Loucy (cell line): ENCODE data around the gene HPSE2.

Source experiments
- H2AFZ ChIP-seq: fragments of 200-600 bp; sonication (generic); 2 replicates; pipeline ENCODE4 v1.6.0; 2016; ENCODE audit warnings: antibody characterized with exemption, mild to moderate bottlenecking, low read length, moderate library complexity
- H3F3A ChIP-seq: fragments of 200-600 bp; 2 replicates; pipeline ENCODE4 v1.6.0; 2016; ENCODE audit warnings: antibody characterized with exemption, low read depth, mild to moderate bottlenecking
- H3K27me3 ChIP-seq: fragments of 200-600 bp; sonication (generic); 2 replicates; pipeline ENCODE4 v1.6.1; 2014; ENCODE audit warnings: low read length, mild to moderate bottlenecking; ENCODE audit not compliant: insufficient read depth, poor library complexity, severe bottlenecking
- H3K36me3 ChIP-seq: fragments of 200-600 bp; sonication (generic); 2 replicates; pipeline ENCODE4 v1.6.1; 2016; ENCODE audit warnings: low read length; ENCODE audit not compliant: insufficient read depth
- H3K4me1 ChIP-seq: fragments of 200-600 bp; sonication (generic); 2 replicates; pipeline ENCODE4 v1.5.1; 2014; ENCODE audit warnings: low read length, mild to moderate bottlenecking; ENCODE audit not compliant: insufficient read depth, poor library complexity, severe bottlenecking
- H3K4me2 ChIP-seq: fragments of 200-600 bp; sonication (generic); 2 replicates; pipeline ENCODE4 v1.6.0; 2014; ENCODE audit warnings: antibody characterized with exemption, low read length, low read depth, mild to moderate bottlenecking; ENCODE audit not compliant: poor library complexity, severe bottlenecking
- H3K4me3 ChIP-seq: fragments of 200-600 bp; sonication (generic); 2 replicates; pipeline ENCODE4 v1.5.1; 2014; ENCODE audit warnings: low read length, mild to moderate bottlenecking, mixed read lengths; ENCODE audit not compliant: poor library complexity, severe bottlenecking
- H3K79me2 ChIP-seq: fragments of 200-600 bp; sonication (generic); 2 replicates; pipeline ENCODE4 v1.6.1; 2014; ENCODE audit warnings: low read length; ENCODE audit not compliant: insufficient read depth
- H3K9ac ChIP-seq: fragments of 200-600 bp; sonication (generic); 2 replicates; pipeline ENCODE4 v1.6.0; 2014; ENCODE audit warnings: mild to moderate bottlenecking, low read depth, low read length, moderate library complexity; ENCODE audit not compliant: poor library complexity, severe bottlenecking
- H3K9me2 ChIP-seq: fragments of 200-600 bp; sonication (generic); replicated peaks from 2 replicates; pipeline ENCODE4 v1.6.1; 2016; ENCODE audit warnings: low read depth, low read length, mixed read lengths
- H3K9me3 ChIP-seq: fragments of 200-600 bp; sonication (generic); 2 replicates; pipeline ENCODE4 v1.6.1; 2014; ENCODE audit warnings: mild to moderate bottlenecking, antibody characterized with exemption, low read length, low read depth; ENCODE audit not compliant: insufficient read depth
- H4K20me1 ChIP-seq: fragments of 200-600 bp; sonication (generic); 2 replicates; pipeline ENCODE4 v1.6.0; 2014; ENCODE audit warnings: antibody characterized with exemption, low read length, mild to moderate bottlenecking; ENCODE audit not compliant: insufficient read depth, poor library complexity, severe bottlenecking
- CTCF ChIP-seq: fragments of 200-600 bp; sonication (generic); conservative IDR thresholded peaks from 2 replicates; pipeline ENCODE4 v1.5.1; 2014; ENCODE audit warnings: mild to moderate bottlenecking, antibody characterized with exemption, low read length
- EZH2phosphoT487 ChIP-seq: fragments of 200-600 bp; IDR thresholded peaks from 2 replicates; pipeline ENCODE4 v1.6.1; 2018; ENCODE audit warnings: antibody characterized with exemption, mild to moderate bottlenecking, moderate library complexity, borderline replicate concordance

The HPSE2 gene

GRCh38 chr10:99235658-99236626 lies at the start of gene HPSE2:
Gene HPSE2, minus strand, starts transcription at chr10:99235852.
- H4K20me1 ChIP-seq: no peaks in the 10 kb centered on the region
- H3K9me3 ChIP-seq: no peaks in the 10 kb centered on the region
- H3K36me3 ChIP-seq: no peaks in the 10 kb centered on the region
- no peaks in the 10 kb centered on the region for H3K4me1 ChIP-seq
- no peak within 1 kb of the TSS for H3K9ac ChIP-seq
- H3K9me2 ChIP-seq: no peaks in the 10 kb centered on the region
- no peak within 1 kb of the TSS for H2AFZ ChIP-seq
- TF ChIP-seq EZH2phosphoT487 (no peak), CTCF (no peak)
- H3F3A ChIP-seq: no peaks in the 10 kb centered on the region
- H3K4me2 ChIP-seq: no peak within 1 kb of the TSS
- H3K79me2 ChIP-seq: no peaks in the 10 kb centered on the region
- H3K27me3 ChIP-seq: no peaks in the 10 kb centered on the region
- H3K4me3 ChIP-seq: no peak within 1 kb of the TSS

GRCh38 chr10:99280472-99280871 lies 44.8 kb upstream of the HPSE2 start:
- Histone ChIP-seq H2AFZ (no peak overlapping the region), H3K9ac (no peak overlapping the region), H3K4me2 (no peak overlapping the region), H3K9me3 (no peaks in the 10 kb centered on the region), H3K36me3 (no peaks in the 10 kb centered on the region), H4K20me1 (no peaks in the 10 kb centered on the region), H3K4me3 (no peak overlapping the region), H3K27me3 (no peaks in the 10 kb centered on the region), H3K4me1 (no peaks in the 10 kb centered on the region), H3K9me2 (no peaks in the 10 kb centered on the region), H3F3A (no peaks in the 10 kb centered on the region), H3K79me2 (no peaks in the 10 kb centered on the region)
- no peak for TF ChIP-seq EZH2phosphoT487

GRCh38 chr10:99279626-99280111 lies 44.0 kb upstream of the HPSE2 start:
- no peaks in the 10 kb centered on the region for H3K9me3 ChIP-seq
- no peaks in the 10 kb centered on the region for H3F3A ChIP-seq
- no peak overlapping the region for H3K4me2 ChIP-seq
- no peaks in the 10 kb centered on the region for H4K20me1 ChIP-seq
- H3K9ac ChIP-seq: no peak overlapping the region
- no peaks in the 10 kb centered on the region for H3K36me3 ChIP-seq
- TF ChIP-seq EZH2phosphoT487: no peak
- no peak for TF ChIP-seq CTCF
- no peaks in the 10 kb centered on the region for H3K4me1 ChIP-seq
- H3K4me3 ChIP-seq: no peak overlapping the region
- no peaks in the 10 kb centered on the region for H3K9me2 ChIP-seq
- no peak overlapping the region for H2AFZ ChIP-seq
- H3K27me3 ChIP-seq: no peaks in the 10 kb centered on the region
- no peaks in the 10 kb centered on the region for H3K79me2 ChIP-seq
